ENCODE data around the gene RAB5A. TPM values are rescaled to one million over a fixed set of nuclear protein-coding genes. Genes with fewer than 3 reads are reported as not detected.
"Not testable (repeated sequence)": the region's sequence is repeated elsewhere in the genome, so short reads cannot be mapped to it uniquely, and the experiment has no call there.

RAB5A gene
- total RNA-seq, 2 donors from 2014 or later, result 74.2 to 74.9 TPM

GRCh38 chr3:19950316-19950715, 3.4 kb downstream of the RAB5A start:
- H3K27me3 ChIP-seq (ENCODE audit: control insufficient read depth, insufficient read depth, low read length, poor library complexity, severe bottlenecking), result no peaks in the 10 kb centered on the region
- Mint-ChIP-seq H3K9me3 (no peaks in the 10 kb centered on the region), H3K36me3 (ENCODE audit: low read depth) (peaks cover 35% of the 10 kb centered on the region), H3K27me3 (ENCODE audit: insufficient read depth) (no peaks in the 10 kb centered on the region), H3K4me3 (no peak overlapping the region), H3K4me1 (peaks cover 21% of the 10 kb centered on the region), H3K27ac (no peak overlapping the region)
- H3K36me3 ChIP-seq (ENCODE audit: control insufficient read depth, insufficient read depth, low read length), result peaks cover 54% of the 10 kb centered on the region
- DNase-seq, result no peak
- no peaks in the 10 kb centered on the region for H3K4me1 ChIP-seq (ENCODE audit: control insufficient read depth, insufficient read depth, low read length)
- H3K9ac ChIP-seq (ENCODE audit: extremely low read depth, low read length, poor library complexity, severe bottlenecking), result no peak overlapping the region
- no peak for TF ChIP-seq CTCF (conservative IDR thresholded peaks at IDR 0.05)
- WGBS, 2 experiments (ENCODE audit: insufficient coverage in 1 of 2, insufficient read length in 1 of 2), result 83 to 100% methylated on average over 2 of the region's 2 CpGs
- no peaks in the 10 kb centered on the region for H3K9me3 ChIP-seq (ENCODE audit: control insufficient read depth, low read length)
- no peak overlapping the region for H3K4me3 ChIP-seq (ENCODE audit: low read length)
- H3K27ac ChIP-seq (ENCODE audit: low read depth, low read length), result no peak overlapping the region

GRCh38 chr3:19954676-19955075, 7.8 kb downstream of the RAB5A start:
- DNase-seq, result no peak
- Histone ChIP-seq H3K9ac (ENCODE audit: extremely low read depth, low read length, poor library complexity, severe bottlenecking) (no peak overlapping the region), H3K27ac (ENCODE audit: low read depth, low read length) (no peak overlapping the region), H3K36me3 (ENCODE audit: control insufficient read depth, insufficient read depth, low read length) (peaks cover 95% of the 10 kb centered on the region), H3K9me3 (ENCODE audit: control insufficient read depth, low read length) (no peaks in the 10 kb centered on the region), H3K4me1 (ENCODE audit: control insufficient read depth, insufficient read depth, low read length) (no peaks in the 10 kb centered on the region), H3K4me3 (ENCODE audit: low read length) (no peak overlapping the region), H3K27me3 (ENCODE audit: control insufficient read depth, insufficient read depth, low read length, poor library complexity, severe bottlenecking) (no peaks in the 10 kb centered on the region)
- 91 to 100% methylated on average over 2 to 4 of the region's 4 CpGs for WGBS, 2 experiments (ENCODE audit: insufficient coverage in 1 of 2, insufficient read length in 1 of 2)
- Mint-ChIP-seq H3K27me3 (ENCODE audit: insufficient read depth) (no peaks in the 10 kb centered on the region), H3K27ac (no peak overlapping the region), H3K4me3 (no peak overlapping the region), H3K4me1 (no peaks in the 10 kb centered on the region), H3K36me3 (ENCODE audit: low read depth) (peaks cover 65% of the 10 kb centered on the region), H3K9me3 (peaks cover 2% of the 10 kb centered on the region)
- no peak for TF ChIP-seq CTCF (conservative IDR thresholded peaks at IDR 0.05)

- H3K9ac ChIP-seq (ENCODE audit: extremely low read depth, low read length, poor library complexity, severe bottlenecking); H3K27ac Mint-ChIP-seq; H3K27me3 Mint-ChIP-seq (ENCODE audit: insufficient read depth); H3K9me3 Mint-ChIP-seq; H3K4me1 ChIP-seq (ENCODE audit: control insufficient read depth, insufficient read depth, low read length); H3K9me3 ChIP-seq (ENCODE audit: control insufficient read depth, low read length); H3K4me3 Mint-ChIP-seq; H3K4me1 Mint-ChIP-seq; H3K27me3 ChIP-seq (ENCODE audit: control insufficient read depth, insufficient read depth, low read length, poor library complexity, severe bottlenecking); H3K4me3 ChIP-seq (ENCODE audit: low read length); DNase-seq; H3K27ac ChIP-seq (ENCODE audit: low read depth, low read length): not testable (repeated sequence)
- H3K36me3 ChIP-seq (ENCODE audit: control insufficient read depth, insufficient read depth, low read length), result peaks cover 90% of the 10 kb centered on the region
- H3K36me3 Mint-ChIP-seq (ENCODE audit: low read depth), result peaks cover 67% of the 10 kb centered on the region
- WGBS, 2 experiments (ENCODE audit: insufficient coverage in 1 of 2, insufficient read length in 1 of 2), result 94 to 100% methylated on average over 1 to 9 of the region's 9 CpGs
These were observed 10.5 kb downstream of the RAB5A start for GRCh38 chr3:19957354-19957753.

- Histone ChIP-seq H3K36me3 (ENCODE audit: control insufficient read depth, insufficient read depth, low read length) (peaks cover 68% of the 10 kb centered on the region), H3K27me3 (ENCODE audit: control insufficient read depth, insufficient read depth, low read length, poor library complexity, severe bottlenecking) (no peaks in the 10 kb centered on the region), H3K9me3 (ENCODE audit: control insufficient read depth, low read length) (no peaks in the 10 kb centered on the region), H3K4me3 (ENCODE audit: low read length) (no peak overlapping the region), H3K27ac (ENCODE audit: low read depth, low read length) (no peak overlapping the region), H3K4me1 (ENCODE audit: control insufficient read depth, insufficient read depth, low read length) (no peaks in the 10 kb centered on the region), H3K9ac (ENCODE audit: extremely low read depth, low read length, poor library complexity, severe bottlenecking) (no peak overlapping the region)
- no peaks in the 10 kb centered on the region for H3K4me1 Mint-ChIP-seq
- DNase-seq, result no peak
- no peak overlapping the region for H3K4me3 Mint-ChIP-seq
- TF ChIP-seq CTCF (conservative IDR thresholded peaks at IDR 0.05), result no peak
- 70 to 96% methylated on average over 2 to 4 of the region's 4 CpGs for WGBS, 2 experiments (ENCODE audit: insufficient coverage in 1 of 2, insufficient read length in 1 of 2)
- H3K36me3 Mint-ChIP-seq (ENCODE audit: low read depth), result peaks cover 52% of the 10 kb centered on the region
- peaks cover 2% of the 10 kb centered on the region for H3K9me3 Mint-ChIP-seq
- no peak overlapping the region for H3K27ac Mint-ChIP-seq
- no peaks in the 10 kb centered on the region for H3K27me3 Mint-ChIP-seq (ENCODE audit: insufficient read depth)
These were observed 12.6 kb downstream of the RAB5A start for GRCh38 chr3:19959505-19959904.
